ENCODE results near the gene SEC23A. TPM values are rescaled to one million over a fixed set of nuclear protein-coding genes. Genes with fewer than 3 reads are reported as not detected.
"Not testable (repeated sequence)": the region's sequence is repeated elsewhere in the genome, so short reads cannot be mapped to it uniquely, and the experiment has no call there.

The SEC23A gene
- total and polyA plus RNA-seq, 2 of the 8 experiments (the other 6 are each of a cell fraction or from before 2014, with no cell fraction given) = 30.9 to 58.2 TPM

- H3K4me3 ChIP-seq (ENCODE audit: extremely low read depth in 1 of 4, insufficient read depth in 2 of 4, low read depth in 3 of 4, low read length in 4 of 4); FAIRE-seq; H2BK12ac ChIP-seq (ENCODE audit: low read depth, low read length); H4K5ac ChIP-seq (ENCODE audit: insufficient read length, low read depth, low read length); H3K56ac ChIP-seq (replicated peaks; ENCODE audit: insufficient read length, low read depth, low read length); H2BK20ac ChIP-seq (ENCODE audit: low read length); H3K4ac ChIP-seq (replicated peaks; ENCODE audit: insufficient read length, low read depth, low read length); H3K27ac ChIP-seq (ENCODE audit: low read depth, low read length); H3K4me1 ChIP-seq (replicated peaks in 1 of 4; ENCODE audit: control insufficient read depth in 3 of 4, insufficient read depth in 4 of 4, low read length in 3 of 4); H2BK5ac ChIP-seq (ENCODE audit: low read depth, low read length); H3K27me3 ChIP-seq (replicated peaks in 1 of 4; ENCODE audit: control insufficient read depth in 3 of 4, extremely low read depth in 1 of 4, insufficient read depth in 3 of 4, low read length in 3 of 4); H3K4me2 ChIP-seq (ENCODE audit: insufficient read depth in 1 of 2, low read depth in 2 of 2, low read length in 2 of 2); H3K79me1 ChIP-seq (ENCODE audit: low read depth, low read length); DNase-seq (ENCODE audit: low read depth in 1 of 2, low spot score in 2 of 2); H4K8ac ChIP-seq (ENCODE audit: extremely low read depth, insufficient read depth, low read length); H2BK15ac ChIP-seq (ENCODE audit: low read length); H3K79me2 ChIP-seq (ENCODE audit: control insufficient read depth in 1 of 2, insufficient read depth in 2 of 2, low read length in 2 of 2); H4K91ac ChIP-seq (replicated peaks; ENCODE audit: insufficient read length, low read length); H2BK120ac ChIP-seq (replicated peaks; ENCODE audit: low read depth, low read length); H3K23ac ChIP-seq (ENCODE audit: insufficient read length); H3K9ac ChIP-seq (replicated peaks in 1 of 4; ENCODE audit: extremely low read depth in 1 of 4, low read depth in 3 of 4, low read length in 3 of 4); H3K18ac ChIP-seq (ENCODE audit: extremely low read depth, low read length); H2AFZ ChIP-seq (ENCODE audit: low read length); H4K20me1 ChIP-seq (replicated peaks in 1 of 2; ENCODE audit: control insufficient read depth in 1 of 2, insufficient read depth in 2 of 2, low read length in 2 of 2); H3K23me2 ChIP-seq (ENCODE audit: low read depth, low read length); H3K14ac ChIP-seq (ENCODE audit: insufficient read length); H2AK5ac ChIP-seq (ENCODE audit: low read depth, low read length): not testable (repeated sequence)
- H3K9me3 ChIP-seq (ENCODE audit: insufficient read depth in 2 of 2, low read depth in 1 of 2, low read length in 1 of 2) = peaks cover 19 to 21% of the 10 kb centered on the region in 2 experiments
- POLR2A ChIA-PET (ENCODE audit: partially characterized antibody) = interaction anchor here (0.6 to 1.2 kb wide), 2 partner anchors 12 to 95 kb away, joined by 3 to 4 read pairs; no protein-coding TSS in a partner anchor
- H3K36me3 ChIP-seq (ENCODE audit: control insufficient read depth in 2 of 4, insufficient read depth in 4 of 4, low read length in 3 of 4) = peaks cover 8 to 52% (median 32%) of the 10 kb centered on the region in 4 experiments; a peak in 7 of 8 replicates
- CTCF ChIA-PET (ENCODE audit: partially characterized antibody) = interaction anchor here (0.6 to 2.1 kb wide), 2 partner anchors 18 to 1823 kb away, joined by 3 to 6 read pairs; no protein-coding TSS in a partner anchor
- 94% methylated on average over 5 of the region's 5 CpGs; no CpG with 5 or more reads in 1 of the 2 experiments for WGBS, 2 experiments (ENCODE audit: extremely low coverage in 1 of 2, insufficient coverage in 1 of 2, insufficient read length in 1 of 2, insufficient replicate concordance in 2 of 2, low coverage in 1 of 2, low lambda C conversion rate in 2 of 2, missing lambda C conversion rate in 1 of 2)
Measured at GRCh38 chr14:39052869-39053454, 50.1 kb downstream of the SEC23A start.

All from H1 (cell line).